ENCODE measurements around the gene SPATA19.

The SPATA19 gene

GRCh38 chr11:133811850-133812685 is 33.2 kb downstream of the SPATA19 start:
- H3K4me3 ChIP-seq (ENCODE audit: control insufficient read depth, low read depth, low read length): no peak overlapping the region
- DNase-seq (ENCODE audit: low read depth): no peak
- TF ChIP-seq CTCF (IDR thresholded peaks at IDR 0.05; ENCODE audit: control insufficient read depth, insufficient read depth, low read depth, low read length, missing control alignments): no peak

GRCh38 chr11:133810766-133811165 is 34.5 kb downstream of the SPATA19 start:
- TF ChIP-seq CTCF (IDR thresholded peaks at IDR 0.05; ENCODE audit: control insufficient read depth, insufficient read depth, low read depth, low read length, missing control alignments): no peak
- no peak for DNase-seq (ENCODE audit: low read depth)
- H3K4me3 ChIP-seq (ENCODE audit: control insufficient read depth, low read depth, low read length): no peak overlapping the region

GRCh38 chr11:133809569-133810491 is 35.5 kb downstream of the SPATA19 start:
- H3K4me3 ChIP-seq (ENCODE audit: control insufficient read depth, low read depth, low read length): no peak overlapping the region
- DNase-seq (ENCODE audit: low read depth): no peak
- no peak for TF ChIP-seq CTCF (IDR thresholded peaks at IDR 0.05; ENCODE audit: control insufficient read depth, insufficient read depth, low read depth, low read length, missing control alignments)

- DNase-seq (ENCODE audit: low read depth): no peak
- H3K4me3 ChIP-seq (ENCODE audit: control insufficient read depth, low read depth, low read length): no peak overlapping the region
- TF ChIP-seq CTCF (IDR thresholded peaks at IDR 0.05; ENCODE audit: control insufficient read depth, insufficient read depth, low read depth, low read length, missing control alignments): no peak
These were observed 36.7 kb downstream of the SPATA19 start for GRCh38 chr11:133808393-133809140.

GRCh38 chr11:133803026-133803425 is 42.3 kb downstream of the SPATA19 start:
- H3K4me3 ChIP-seq (ENCODE audit: control insufficient read depth, low read depth, low read length): no peak overlapping the region
- no peak for DNase-seq (ENCODE audit: low read depth)
- TF ChIP-seq CTCF (IDR thresholded peaks at IDR 0.05; ENCODE audit: control insufficient read depth, insufficient read depth, low read depth, low read length, missing control alignments): no peak

GRCh38 chr11:133801356-133801755 is 44.0 kb downstream of the SPATA19 start:
- DNase-seq (ENCODE audit: low read depth): no peak
- no peak overlapping the region for H3K4me3 ChIP-seq (ENCODE audit: control insufficient read depth, low read depth, low read length)
- TF ChIP-seq CTCF (IDR thresholded peaks at IDR 0.05; ENCODE audit: control insufficient read depth, insufficient read depth, low read depth, low read length, missing control alignments): no peak
